GM12873 (cell line): ENCODE results near the gene TNK2.

Experiments used
- TF ChIP-seq, protein P1 (sequence below): IDR thresholded peaks from 2 replicates; pipeline ENCODE4 v1.5.1; 2012; ENCODE audit warnings: low read depth, mild to moderate bottlenecking, moderate library complexity, low read length, control low read depth; ENCODE audit not compliant: insufficient read depth; ENCODE audit errors: missing control alignments

The TNK2 gene

DNA sequence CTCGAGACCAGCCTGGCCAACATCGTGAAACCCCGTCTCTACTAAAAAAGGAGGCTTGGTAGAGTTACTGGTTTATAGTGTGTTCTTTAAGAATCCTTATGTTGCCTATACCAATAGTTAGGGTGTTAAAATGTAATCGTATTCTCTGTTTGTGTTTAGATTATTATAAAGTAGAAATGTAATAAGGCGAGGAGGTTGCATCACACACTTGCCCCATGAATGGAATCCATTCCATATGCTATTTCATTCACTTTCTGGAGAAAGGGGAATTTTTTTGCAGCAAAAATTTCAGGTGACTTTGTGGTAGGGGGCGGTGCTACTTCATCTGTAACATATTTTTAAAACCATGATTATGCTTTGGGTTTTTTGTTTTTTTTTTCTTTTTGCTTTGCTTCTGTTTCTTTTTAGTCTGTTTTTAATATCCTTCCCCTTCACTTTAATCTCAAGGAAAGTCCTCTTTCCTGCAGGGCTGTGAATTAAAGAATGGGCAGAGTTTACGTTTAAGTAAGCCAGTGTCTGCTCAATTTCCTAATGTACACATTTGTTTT lies 63.6 kb downstream of the TNK2 start:
- TF ChIP-seq, protein P1, sequence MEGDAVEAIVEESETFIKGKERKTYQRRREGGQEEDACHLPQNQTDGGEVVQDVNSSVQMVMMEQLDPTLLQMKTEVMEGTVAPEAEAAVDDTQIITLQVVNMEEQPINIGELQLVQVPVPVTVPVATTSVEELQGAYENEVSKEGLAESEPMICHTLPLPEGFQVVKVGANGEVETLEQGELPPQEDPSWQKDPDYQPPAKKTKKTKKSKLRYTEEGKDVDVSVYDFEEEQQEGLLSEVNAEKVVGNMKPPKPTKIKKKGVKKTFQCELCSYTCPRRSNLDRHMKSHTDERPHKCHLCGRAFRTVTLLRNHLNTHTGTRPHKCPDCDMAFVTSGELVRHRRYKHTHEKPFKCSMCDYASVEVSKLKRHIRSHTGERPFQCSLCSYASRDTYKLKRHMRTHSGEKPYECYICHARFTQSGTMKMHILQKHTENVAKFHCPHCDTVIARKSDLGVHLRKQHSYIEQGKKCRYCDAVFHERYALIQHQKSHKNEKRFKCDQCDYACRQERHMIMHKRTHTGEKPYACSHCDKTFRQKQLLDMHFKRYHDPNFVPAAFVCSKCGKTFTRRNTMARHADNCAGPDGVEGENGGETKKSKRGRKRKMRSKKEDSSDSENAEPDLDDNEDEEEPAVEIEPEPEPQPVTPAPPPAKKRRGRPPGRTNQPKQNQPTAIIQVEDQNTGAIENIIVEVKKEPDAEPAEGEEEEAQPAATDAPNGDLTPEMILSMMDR = no peak

DNA sequence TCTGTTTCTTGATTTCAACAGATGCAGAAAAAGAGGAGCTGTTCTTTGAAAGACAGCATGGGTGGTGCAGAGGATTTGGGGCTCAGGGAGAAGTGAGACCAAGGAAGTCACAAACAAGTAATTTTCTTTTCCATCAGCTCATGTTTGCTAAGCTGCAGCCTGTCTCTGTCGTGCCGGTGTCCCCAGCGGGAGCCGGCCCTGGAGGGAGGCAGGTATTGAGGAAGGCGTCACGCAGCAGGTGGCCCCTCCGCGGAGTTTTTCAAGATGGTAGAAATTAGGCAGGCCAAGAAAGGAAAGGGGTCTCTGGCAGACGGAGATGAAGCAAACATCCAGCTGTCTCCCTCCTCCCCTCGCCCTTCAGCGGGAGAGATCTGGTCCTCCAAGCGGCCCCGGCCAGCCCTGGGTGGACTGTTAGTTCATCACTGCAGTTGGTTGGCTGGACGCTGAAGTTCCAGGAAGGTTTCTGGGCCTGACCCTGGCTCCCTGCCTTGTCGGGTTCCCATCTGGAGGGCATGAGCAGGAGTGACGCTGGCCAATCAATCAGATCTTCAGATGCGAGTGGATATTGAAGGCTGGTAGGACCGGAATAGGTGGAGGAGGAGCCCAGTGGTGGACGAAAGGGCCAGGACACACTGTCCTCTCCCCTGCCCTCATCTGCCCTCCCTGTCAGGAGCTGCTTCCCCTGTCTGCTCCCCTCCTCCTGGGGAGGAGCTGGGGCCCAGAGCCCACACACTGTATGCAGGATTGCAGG lies 68.9 kb downstream of the TNK2 start:
- TF ChIP-seq, protein P1 = no peak

DNA sequence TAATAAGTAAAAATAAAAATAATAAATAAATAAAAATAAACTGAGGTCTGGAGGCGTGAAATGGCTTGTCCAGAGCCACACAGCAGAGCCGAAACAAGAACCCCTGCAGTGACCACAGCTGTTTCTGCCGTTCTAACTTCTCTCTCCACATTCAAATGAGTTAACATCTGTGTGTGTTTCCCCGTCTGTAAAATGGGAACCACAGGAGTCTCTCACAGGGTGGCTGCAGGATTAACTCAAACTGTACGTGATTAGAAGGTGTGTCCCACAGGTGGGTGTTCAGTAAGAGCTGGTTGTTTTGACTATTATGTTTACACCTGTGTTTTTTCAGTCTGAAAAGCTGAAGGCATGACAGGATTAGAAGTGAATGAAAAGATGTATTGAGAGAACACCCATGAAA lies 69.6 kb downstream of the TNK2 start:
- TF ChIP-seq, protein P1 = no peak

DNA sequence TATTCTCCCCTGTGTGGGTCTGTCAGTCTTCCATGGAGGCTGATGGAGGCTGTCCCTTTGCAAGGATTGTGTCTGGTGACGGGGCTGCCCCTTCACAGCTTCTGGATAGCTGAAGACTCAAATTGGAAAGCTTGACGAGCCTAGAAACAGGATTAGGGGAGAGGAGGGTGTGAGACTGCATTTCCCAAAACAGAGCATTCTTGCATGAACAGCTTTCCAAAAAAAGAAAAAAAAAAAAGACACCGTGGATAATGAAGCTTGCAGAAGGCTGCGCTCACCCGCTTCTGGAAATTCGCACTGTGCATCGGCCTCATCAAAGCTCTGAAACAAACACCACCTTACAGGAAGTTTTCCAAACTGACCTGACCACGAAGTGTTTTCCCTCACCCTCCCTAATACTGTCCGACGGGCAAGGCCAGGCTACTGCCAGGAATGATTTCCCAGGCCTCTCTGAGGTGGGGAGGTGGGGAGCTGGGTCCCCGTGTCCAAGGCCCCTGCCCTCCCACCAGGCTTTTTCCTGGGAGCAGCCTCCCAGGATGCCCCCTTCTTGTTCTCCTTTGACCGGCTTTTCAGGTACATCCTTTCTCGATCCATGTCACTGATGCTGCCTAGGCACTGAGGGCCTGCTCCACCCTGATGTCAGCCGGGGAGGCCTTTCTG lies 71.7 kb downstream of the TNK2 start:
- TF ChIP-seq, protein P1 = no peak

DNA sequence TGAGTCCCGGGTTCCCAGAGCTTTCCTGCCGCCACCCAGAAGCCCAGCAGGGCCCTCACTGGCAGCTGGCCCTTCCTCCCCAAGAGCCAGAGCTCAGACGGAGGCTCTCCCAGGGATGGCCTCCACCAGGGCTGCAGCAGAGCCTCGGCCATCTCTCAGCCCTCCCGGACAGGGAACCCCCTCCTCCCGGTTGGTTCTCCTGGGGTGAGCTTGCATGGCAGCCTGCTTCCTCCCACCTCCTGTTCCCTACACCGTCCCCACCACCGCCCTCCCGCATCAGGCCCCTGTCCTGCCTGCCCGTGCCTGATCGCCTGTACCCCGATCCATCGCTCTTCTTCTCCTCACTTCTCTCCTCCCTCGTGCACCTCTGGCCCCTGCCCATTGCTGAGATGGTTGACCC lies 72.6 kb downstream of the TNK2 start:
- TF ChIP-seq, protein P1 = no peak

DNA sequence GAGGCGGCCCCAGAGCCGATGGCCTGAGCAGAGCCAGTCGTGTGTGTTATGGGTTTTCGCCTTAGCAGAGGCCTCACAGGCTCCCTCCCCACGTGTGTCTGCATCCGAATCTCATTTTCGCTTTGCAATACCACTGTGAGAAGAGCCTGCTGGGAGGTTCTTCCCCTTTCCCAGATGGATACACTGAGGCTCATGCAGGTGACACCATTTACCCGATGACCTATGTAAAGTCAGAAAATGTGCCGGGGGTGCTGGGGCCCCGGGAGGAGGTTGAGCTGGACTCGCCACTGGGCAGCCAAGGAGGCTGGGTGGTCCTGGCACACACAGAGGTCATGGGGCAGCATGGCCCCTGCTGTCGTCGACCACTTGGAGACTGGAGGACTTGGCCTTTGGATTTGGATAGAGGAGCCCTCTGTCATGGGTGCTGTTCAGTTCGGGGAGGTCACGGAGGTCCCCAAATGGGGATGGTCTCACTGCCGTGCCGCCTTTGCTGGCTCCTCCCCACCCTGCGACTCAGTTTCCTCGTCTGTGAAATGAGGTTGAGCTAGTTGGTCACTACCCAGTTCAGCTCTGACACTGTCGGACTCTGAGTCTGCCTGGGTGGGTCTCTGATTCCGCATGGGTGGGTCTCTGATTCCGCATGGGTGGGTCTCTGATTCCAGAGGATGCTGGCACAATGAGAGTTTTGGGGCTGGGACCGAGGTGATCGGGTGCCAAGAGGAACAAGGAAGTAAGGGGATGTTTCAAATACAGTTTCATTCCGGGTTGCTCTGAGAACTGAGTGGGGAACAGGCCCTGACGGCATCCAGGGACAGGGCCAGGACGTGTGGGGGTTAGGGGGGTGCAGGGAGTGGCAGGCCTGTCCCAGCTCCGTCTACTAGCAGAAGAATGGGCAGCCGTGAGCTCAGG lies 73.4 kb downstream of the TNK2 start:
- TF ChIP-seq, protein P1 = no peak
